ENCODE measurements around the gene HSPA1L.

DNA sequence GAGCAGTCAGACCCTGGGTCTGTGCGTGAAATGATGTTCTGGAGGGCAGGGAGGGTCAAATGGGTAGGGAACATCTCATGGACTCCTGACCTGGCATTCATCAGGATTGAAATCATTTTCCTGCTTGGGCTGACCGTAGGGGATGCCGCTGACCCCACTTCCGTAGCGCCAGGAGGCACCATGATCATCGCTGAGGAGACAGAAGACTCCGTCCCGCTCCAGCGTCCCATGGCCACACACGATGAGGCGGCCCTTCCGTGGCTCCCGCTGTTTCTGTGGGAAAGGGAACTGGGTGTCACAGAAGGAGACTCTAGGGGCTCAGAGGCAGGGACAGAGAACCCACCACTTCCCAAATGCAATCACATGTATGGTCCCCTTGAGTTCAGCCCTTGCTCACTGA, 45.3 kb upstream of the HSPA1L start:
- no peak for TF ChIP-seq EZH2phosphoT487 (IDR thresholded peaks at IDR 0.05; ENCODE audit: borderline replicate concordance)
- TF ChIP-seq, protein P1, sequence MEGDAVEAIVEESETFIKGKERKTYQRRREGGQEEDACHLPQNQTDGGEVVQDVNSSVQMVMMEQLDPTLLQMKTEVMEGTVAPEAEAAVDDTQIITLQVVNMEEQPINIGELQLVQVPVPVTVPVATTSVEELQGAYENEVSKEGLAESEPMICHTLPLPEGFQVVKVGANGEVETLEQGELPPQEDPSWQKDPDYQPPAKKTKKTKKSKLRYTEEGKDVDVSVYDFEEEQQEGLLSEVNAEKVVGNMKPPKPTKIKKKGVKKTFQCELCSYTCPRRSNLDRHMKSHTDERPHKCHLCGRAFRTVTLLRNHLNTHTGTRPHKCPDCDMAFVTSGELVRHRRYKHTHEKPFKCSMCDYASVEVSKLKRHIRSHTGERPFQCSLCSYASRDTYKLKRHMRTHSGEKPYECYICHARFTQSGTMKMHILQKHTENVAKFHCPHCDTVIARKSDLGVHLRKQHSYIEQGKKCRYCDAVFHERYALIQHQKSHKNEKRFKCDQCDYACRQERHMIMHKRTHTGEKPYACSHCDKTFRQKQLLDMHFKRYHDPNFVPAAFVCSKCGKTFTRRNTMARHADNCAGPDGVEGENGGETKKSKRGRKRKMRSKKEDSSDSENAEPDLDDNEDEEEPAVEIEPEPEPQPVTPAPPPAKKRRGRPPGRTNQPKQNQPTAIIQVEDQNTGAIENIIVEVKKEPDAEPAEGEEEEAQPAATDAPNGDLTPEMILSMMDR (conservative IDR thresholded peaks at IDR 0.05; ENCODE audit: low read length) = no peak
